Stimulated activated CD8-positive, alpha-beta memory T cell treated with anti-CD3 and anti-CD28 coated beads, Interleukin-4, amount 100 ng/mL, for 48 hours (primary cell): ENCODE data around the gene ARHGAP31.
"Not testable (repeated sequence)": the region's sequence is repeated elsewhere in the genome, so short reads cannot be mapped to it uniquely, and the experiment has no call there.

ENCODE experiments used
- DNase-seq: peaks from one replicate; pipeline ENCODE4 v3.0.0-alpha.2; 2020

The ARHGAP31 gene, protein sequence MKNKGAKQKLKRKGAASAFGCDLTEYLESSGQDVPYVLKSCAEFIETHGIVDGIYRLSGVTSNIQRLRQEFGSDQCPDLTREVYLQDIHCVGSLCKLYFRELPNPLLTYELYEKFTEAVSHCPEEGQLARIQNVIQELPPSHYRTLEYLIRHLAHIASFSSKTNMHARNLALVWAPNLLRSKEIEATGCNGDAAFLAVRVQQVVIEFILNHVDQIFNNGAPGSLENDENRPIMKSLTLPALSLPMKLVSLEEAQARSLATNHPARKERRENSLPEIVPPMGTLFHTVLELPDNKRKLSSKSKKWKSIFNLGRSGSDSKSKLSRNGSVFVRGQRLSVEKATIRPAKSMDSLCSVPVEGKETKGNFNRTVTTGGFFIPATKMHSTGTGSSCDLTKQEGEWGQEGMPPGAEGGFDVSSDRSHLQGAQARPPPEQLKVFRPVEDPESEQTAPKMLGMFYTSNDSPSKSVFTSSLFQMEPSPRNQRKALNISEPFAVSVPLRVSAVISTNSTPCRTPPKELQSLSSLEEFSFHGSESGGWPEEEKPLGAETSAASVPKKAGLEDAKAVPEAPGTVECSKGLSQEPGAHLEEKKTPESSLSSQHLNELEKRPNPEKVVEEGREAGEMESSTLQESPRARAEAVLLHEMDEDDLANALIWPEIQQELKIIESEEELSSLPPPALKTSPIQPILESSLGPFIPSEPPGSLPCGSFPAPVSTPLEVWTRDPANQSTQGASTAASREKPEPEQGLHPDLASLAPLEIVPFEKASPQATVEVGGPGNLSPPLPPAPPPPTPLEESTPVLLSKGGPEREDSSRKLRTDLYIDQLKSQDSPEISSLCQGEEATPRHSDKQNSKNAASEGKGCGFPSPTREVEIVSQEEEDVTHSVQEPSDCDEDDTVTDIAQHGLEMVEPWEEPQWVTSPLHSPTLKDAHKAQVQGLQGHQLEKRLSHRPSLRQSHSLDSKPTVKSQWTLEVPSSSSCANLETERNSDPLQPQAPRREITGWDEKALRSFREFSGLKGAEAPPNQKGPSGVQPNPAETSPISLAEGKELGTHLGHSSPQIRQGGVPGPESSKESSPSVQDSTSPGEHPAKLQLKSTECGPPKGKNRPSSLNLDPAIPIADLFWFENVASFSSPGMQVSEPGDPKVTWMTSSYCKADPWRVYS (N-terminal part only)

DNA sequence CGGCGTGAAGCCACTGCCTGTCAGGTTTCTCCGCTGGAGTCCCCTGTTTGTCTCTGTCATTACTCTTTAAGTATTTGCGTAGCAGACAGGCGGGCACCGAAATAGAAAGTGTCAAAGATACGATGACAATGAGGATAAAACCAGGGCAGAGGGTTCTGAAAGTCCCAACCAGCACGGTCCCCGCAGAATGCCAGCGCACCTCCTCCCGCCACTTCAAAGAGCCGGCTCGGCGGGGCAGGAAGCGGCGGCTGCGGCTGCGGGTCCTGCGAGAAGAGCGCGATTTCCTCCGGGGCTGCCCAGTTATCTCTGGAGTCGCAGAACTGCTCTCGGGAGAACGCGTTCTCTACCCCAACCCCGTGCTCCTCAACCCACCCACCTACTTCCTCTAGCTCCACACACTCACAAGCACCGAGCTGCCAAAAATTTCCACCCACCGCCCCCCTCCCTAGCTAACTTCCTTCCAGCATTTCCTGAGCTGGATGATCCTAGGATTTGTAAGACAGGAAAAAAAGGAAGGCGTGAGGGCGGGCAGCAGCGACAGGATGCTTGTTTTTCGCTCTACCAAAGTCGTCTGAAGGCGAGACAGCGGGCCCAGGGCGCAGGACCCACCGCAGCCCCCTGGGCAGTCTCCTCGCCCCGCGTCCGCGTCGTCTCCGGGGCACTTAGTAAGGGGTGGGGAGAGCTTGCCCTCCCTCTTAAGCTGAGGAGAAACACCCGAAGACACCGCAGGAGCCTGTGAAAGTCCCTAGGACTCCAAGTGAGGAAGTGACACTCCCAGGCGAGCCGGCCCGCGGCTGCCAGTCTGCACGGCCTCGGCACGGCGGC is at the start of gene ARHGAP31:
Gene ARHGAP31, plus strand, starts transcription at position 513 of the 825 bp plus-strand sequence. CDS start 522 bp downstream, outside the sequence.
- DNase-seq, result peak; percentile 90

DNA sequence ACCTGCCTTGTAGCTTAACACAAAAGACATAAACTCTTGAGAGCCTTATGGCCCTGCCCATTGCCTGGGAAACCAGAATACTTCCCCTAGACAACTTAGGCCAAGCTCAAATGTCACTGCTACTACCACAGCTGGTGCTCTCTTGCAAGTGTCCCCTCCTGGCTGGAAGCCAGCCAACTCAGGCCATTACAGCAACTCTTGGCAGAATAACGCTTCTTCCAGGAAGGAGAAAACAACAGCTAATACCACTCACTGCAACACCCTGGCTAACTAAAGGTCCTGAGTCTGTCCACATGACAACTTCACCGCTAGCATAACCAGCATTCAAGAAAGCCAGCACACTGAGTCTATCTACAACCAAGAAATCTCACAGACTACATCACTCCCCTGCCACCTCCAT is 48.4 kb upstream of the ARHGAP31 start:
- no peak for DNase-seq

DNA sequence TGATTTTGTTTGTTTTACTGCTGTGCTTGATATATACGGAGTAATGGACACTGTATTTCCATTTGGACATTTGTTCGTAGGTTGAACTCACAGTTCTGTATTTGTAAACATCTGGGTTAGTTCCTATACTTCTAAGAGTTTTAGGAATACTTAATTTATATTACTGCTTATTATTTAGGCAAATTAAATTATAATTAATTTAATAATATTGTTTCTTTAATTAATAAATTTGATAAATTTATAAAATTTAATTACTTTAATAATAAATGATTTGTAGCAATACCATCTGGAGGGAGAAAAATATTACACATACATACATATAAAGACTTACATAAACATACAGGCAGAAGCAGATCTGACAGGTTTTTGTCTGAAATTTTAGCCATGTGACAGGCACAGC is 39.0 kb upstream of the ARHGAP31 start:
- no peak for DNase-seq

DNA sequence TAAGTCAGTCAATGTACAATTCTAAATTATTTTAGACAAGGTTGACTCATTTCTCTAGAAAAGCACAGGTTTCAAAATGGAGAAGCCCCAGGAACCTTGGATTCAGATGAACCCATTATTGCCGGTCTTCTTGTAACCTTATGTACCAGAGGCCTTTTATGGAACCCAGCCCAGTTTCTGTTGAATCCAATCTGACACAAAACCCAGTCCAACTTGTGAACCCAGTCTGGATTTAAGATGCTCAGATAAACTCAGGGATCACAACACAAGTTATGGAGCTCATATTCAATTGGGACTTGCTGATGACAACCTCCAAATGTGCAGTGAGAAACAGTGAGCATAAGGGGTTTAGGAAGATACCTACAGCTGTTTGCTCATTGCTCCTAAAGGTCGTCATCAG is 37.1 kb upstream of the ARHGAP31 start:
- no peak for DNase-seq

DNA sequence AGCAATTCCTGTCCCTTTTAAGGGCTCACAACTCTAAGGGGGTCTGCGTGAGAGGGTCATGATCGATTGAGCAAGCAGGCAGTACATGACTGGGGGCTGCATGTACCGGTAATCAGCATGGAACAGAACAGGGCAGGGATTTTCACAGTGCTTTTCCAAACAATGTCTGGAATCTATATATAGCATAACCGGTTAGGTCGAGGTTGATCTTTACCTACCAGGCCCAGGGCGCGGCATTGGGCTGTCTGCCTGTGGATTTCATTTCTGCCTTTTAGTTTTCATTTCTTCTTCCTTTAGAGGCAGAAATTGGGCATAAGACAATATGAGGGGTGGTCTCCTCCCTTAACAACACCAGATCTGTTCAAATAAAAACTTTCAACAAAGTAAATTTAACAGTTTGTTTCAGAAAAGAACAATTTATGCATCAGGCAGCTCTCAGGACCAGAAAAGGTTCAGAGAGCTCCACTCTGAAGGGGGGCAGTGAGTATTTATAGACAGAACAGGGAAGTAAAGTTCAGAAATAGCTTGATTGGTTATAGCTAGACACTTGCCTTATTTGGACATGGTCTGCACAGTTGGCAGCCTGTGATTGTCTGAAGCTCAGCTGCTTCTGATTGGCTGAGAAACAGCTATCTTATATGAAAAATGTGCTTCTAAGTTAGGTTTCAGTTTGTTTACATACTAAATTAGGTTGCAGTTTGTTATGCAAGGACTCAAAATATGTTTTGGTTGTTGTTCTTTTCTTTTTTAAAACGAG is 36.4 kb upstream of the ARHGAP31 start:
- DNase-seq, result no peak

DNA sequence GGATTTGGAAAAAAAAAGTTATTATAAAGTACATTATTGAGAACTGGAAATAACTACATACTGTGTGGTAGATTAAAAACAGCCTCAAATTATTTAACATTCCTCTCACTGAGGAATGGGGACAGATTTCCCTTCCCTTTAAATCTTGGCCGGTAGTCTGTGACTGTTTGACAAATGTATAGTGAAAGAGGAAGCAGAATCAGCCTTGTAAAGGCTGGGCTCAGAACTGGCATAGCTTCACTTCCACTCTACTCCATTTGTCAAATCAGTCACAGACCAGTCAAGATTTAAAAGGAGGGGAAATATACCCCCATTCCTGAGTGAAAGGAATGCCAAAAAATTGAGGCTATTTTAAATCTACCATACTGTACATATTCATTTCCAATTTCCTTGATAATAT is 35.3 kb upstream of the ARHGAP31 start:
- no peak for DNase-seq

DNA sequence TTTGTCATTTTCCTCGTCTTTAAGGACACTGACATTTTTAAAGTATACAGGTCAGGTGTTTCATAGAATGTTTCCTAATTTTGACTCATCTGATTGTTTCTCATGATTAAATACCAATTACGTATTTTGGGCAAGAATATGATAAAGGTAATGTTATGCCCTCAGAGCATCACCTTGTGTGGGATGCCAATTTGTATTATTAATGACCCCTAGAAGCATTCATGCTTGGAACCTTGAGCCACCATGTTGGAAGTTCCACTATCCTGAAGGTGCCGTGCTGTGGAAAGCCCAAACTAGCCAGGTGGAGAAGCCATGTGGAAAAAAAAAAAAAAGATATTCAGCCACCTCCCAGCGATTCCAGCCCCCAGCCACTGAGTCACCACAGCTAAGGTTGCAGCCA is 34.4 kb upstream of the ARHGAP31 start:
- DNase-seq, result no peak

DNA sequence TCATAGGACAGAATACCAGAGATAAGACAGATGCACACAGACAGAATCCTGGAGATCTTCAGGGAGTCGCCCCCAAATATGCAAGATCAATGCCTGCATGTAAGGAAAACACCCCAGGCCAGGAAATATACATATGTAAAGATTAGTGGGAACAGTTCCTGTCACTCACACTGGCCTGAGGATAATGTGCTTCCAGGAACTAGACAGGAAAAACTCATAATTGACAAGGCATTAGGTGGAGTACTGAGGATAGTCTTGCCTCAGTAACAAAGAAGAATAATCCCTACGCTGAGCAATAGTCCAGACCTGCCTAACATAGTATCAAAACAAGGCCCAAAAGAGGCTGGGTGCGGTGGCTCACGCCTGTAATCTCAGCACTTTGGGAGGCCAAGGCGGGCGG is 33.1 kb upstream of the ARHGAP31 start:
- no peak for DNase-seq

DNA sequence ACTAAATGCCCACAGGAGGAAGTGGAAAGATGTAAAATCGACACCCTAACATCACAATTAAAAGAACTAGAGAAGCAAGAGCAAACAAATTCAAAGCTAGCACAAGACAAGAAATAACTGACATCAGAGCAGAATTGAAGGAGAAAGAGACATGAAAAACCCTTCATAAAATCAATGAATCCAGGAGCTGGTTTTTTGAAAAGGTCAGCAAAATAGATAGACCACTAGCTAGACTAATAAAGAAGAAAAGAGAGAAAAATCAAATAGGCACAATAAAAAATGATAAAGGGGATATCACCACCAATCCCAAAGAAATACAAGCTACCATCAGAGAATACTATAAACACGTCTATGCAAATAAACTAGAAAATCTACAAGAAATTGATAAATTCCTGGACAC is 24.0 kb upstream of the ARHGAP31 start:
- not testable (repeated sequence) for DNase-seq

DNA sequence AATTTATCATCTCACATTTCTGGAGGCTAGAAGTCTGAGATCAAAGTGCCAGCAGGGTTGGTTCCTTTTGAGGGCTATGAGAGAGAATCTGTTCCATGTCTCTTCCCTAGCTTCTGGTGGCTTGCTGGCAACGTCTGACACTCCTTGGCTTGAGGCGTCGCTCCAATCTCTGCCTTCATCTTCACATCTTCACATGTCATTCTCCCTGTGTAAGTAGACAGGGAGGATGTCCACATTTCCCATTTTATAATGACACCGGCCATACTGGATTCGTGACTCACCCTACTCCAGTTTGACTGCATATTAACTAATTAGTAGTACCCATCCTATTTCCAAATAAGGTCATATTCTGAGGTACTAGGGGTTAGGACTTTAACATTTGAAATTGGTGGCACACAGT is 17.5 kb upstream of the ARHGAP31 start:
- no peak for DNase-seq

DNA sequence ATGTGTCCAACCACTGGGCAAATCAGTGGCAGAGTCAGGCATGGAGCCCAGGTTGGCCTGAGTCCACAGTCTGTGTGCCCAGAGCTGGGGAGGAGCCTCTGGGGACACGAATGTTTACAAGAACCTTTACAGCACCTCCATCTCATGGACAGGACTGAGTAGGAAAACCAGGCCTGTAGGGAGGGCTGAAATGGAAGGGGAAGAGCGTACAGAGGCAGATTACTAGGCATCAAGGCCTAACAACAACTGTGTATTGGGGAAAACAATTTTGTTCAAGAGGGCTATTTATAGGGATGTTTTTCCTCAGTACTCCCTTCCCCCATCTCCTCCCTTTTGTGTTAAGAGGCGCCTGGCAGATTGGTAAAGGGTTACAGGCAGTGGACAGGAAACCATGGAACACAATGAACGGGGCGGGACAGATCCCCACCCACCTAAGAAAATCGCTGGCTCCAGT is 15.1 kb upstream of the ARHGAP31 start:
- DNase-seq, result no peak

DNA sequence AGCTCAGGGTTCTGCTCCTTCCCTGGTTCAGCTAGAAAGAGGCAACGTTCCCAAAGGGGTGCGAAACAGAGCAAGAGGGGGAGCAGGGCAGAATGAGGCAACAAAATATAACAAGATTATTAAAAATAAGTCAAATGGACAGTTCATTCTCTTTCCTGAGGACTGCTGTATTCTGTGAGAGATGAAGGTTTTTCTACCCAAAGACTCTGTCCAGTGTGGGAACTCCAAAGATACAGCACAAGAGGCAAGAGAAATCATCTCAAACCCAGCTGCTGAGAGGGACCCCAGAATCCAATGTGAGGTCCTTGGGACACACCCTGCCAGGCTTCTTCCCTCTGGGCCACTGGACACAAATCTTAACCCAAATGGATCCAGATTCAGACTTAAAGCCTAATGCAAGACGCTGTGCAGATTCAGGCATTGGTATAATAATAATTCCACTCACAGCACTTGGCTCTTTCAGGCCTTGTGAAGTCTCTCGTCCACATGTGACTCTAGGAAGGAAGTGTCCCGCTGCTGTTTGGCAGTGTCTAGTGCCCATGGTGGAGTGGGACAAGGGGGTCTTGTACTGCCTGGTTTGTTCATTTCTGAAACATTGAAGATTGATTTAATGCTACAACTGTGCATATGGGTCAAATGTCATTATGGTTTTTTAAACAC is 14.5 kb upstream of the ARHGAP31 start:
- DNase-seq, result no peak

DNA sequence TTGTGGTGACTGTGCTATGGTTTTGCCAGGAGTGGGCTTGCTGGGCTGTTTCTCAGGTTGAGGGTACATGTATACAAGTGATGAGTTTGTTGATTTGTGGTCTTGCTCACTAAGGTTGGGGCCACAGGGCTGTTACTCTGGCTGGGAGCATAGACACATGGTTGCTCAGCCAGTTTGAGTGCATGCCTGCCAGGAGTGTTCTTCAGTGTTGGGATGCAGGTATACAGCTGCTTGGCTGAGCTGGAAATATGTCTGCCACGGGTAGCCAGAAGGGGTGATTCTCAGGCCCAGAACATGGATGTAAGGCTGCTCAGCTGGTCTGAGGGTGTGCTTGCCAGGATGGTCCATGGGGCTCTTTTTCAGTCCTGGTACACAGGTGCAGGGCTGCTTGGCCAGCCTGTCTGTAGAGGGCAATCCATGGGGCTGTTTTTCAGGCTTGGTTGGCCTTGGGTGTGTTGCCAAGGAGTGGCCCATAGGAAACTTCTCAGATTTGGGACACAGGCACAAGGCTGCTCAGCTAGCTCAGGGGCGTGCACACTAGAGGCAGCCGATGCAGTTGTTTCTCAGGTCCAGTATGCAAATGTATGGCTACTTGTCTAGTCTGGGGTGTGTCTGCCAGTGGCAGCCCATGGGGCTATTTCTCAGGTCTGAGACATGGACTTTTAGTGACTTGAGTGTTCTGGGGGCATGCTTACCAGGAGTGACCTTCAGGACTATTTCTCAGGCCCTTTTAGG is 5.3 kb upstream of the ARHGAP31 start:
- no peak for DNase-seq

DNA sequence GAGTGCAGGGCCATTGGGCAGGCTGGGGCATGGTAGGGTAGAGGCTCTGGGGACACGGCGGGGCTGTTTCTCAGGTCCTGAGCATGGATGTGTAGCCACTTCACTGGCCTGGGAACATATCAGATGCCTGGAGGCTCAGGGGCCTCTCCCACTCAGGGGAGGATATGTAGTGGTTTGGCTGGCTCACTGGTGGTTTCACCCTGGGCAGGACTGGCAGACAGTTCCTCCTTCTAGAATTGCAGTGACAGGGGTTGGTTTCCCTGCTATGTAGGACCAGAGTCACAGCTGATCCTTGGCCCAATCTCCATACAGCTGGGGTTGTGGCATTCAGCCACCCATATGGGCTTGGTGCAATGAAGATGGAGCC is 4.8 kb upstream of the ARHGAP31 start:
- no peak for DNase-seq

DNA sequence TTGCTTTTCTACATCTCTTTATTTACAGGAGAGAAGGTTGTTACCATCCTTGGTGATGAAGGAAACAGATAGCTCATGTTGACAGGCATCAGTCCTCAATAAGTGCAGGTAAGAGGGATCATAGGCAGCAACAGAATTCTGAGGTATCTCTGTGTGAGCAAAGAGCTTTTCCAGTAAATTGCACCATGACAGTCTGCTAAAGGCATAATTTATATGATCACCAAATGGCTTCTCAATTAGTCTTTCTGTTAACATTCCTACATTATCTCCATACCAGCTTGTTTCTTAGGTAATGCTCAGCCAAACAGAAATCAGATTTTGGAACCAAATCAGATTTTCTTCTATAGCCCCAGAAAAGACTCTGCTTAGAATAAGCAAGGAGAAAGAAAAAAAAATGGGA is 3.6 kb upstream of the ARHGAP31 start:
- DNase-seq, result no peak

DNA sequence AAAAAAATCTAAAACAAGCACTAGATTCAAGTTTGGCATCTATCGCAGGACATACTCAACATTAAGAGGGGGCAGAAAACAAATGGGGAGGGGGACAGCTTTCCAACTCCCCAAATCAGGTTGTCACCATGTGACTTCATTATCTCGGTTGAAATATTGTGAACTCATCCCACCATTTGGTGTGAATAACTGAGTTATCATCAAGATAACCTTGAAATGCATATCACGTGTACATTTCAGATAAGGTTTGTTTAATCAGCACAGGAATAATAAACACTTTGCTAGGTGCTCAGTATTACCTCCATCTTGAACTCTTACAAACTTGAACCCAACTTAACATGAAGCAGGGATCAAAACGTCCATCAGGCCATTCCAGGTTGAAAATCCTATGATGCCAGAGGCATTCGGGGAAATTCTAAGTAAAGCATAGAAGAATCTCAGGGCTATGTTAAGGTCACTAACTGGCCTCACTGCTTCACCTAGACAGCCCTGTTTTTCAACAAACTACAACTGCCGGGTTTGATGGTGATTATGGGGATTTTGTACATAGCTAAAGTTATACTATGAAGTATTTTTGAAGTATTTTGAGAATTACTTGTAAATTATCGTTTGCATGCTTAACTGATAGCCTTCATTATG is 3.0 kb upstream of the ARHGAP31 start:
- DNase-seq, result no peak

DNA sequence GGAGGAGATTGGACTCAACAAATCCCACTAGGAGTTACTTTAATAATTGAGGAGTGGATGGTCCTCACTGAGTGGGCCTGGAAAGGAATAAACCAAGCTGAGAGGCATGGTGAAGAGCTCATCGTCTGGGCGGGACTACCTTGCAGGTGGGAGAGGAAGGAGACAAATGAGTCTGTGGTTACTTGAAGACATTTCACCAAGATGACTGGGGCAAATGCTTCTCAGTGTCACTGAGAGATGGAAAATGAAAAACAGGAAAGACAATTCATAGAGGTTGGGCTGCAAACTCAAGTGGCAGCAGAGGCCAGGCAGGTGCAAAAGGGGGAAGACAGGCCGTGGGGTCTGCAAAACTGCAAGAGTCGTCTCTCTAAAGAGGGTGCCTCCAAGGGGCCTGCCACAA is 1.5 kb upstream of the ARHGAP31 start:
- no peak for DNase-seq

DNA sequence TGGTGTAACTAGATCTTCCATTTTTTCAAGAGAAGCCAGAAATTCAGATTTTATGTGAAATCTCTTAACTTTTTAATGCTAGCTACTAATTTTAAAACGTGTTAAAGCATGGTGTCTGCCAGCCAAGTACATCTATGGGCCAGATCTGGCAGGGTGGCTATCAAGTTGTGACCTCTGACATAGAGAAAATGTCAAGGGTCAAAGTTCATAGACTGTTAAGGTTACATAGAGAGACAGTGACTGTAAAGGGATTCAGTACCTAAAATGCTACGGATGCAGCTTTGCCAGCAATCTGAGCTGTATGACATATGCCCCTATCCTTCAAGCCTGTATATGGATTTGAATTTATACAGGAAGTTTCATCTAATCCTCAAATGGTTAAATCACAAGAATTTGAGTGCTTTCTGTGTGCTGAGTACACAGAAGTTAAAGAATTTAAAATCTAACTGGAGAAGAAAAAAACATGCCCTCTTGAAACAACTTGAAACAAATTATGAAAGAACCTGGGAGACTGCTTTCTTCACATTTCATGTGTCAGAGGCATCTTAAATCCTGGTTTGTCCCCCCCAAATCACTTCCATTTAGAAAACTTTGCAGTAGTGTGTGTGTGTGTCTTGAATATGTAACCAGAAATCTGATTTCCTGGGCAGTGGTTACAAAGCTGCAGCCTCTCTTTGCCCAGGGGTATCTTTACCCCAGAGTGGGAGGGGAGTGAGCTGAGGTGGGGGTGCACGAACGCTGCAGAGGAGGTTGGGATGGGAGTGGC is 895 bp upstream of the ARHGAP31 start:
- DNase-seq, result no peak
